ENCODE results near the gene C9orf78.

C9orf78 gene

GRCh38 chr9:129845373-129845772 is 10.3 kb upstream of the C9orf78 start:
- no peak for DNase-seq (ENCODE audit: low spot score)

DNA sequence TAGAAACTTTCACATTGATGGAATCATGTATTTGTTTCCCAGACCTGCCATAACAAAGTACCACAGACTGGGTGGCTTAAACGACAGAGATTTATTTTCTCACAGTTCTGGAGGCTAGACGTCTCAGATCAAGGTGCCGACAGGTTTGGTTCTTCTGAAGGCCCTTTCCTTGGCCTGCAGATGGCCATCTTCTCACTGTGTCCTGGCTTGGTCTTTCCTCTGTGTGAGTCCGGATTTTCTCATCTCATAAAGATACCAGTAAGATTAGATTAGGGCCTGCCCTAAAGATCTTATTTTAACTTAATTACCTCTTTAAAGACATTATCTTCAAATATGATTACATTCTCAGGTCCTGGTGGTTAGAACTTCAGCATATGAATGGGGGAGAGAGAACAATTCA is 6.0 kb upstream of the C9orf78 start:
- DNase-seq (ENCODE audit: low spot score): peak; percentile 92

GRCh38 chr9:129840034-129840433 is 5.0 kb upstream of the C9orf78 start:
- no peak for DNase-seq (ENCODE audit: low spot score)

DNA sequence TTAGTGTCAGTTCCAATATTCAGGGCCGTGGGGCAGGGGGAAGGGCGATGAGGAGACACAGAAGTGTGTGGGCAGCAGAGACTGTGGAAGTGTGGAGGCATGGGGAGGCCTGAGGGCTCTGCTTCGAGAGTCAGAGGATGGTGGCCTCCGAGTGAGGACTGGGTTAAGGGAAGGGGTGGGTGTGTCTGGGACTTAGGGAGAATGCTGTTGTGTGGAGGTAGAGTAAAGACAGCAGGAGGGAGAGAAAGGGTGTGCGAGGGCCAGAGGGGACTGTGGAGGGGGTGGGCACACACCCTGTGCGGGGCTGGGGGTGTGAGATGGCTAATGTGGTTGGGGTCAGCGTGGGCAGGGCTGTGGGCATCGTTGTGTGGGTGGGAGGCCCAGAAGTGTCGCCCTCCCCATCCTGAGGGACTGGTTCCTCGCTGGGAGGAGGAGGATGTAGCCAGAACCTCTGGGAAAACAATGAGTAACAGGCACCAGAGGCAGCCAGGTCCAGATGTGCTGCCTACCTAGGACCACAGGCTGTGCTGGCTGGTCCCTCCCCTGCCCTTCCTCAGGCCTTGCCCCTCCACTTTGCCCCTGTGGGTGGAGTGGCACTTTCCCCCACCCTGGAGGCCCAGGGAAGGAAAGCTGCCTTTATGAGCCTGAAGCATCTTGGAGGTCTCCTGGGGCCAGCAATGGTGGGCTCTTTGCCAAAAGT is 4.4 kb upstream of the C9orf78 start:
- DNase-seq (ENCODE audit: low spot score): no peak

GRCh38 chr9:129838707-129839259 is 3.7 kb upstream of the C9orf78 start:
- no peak for DNase-seq (ENCODE audit: low spot score)

- DNase-seq (ENCODE audit: low spot score): no peak
These were observed 1.4 kb upstream of the C9orf78 start for GRCh38 chr9:129836311-129837007.

GRCh38 chr9:129835860-129836223 is 767 bp upstream of the C9orf78 start:
- DNase-seq (ENCODE audit: low spot score): no peak

DNA sequence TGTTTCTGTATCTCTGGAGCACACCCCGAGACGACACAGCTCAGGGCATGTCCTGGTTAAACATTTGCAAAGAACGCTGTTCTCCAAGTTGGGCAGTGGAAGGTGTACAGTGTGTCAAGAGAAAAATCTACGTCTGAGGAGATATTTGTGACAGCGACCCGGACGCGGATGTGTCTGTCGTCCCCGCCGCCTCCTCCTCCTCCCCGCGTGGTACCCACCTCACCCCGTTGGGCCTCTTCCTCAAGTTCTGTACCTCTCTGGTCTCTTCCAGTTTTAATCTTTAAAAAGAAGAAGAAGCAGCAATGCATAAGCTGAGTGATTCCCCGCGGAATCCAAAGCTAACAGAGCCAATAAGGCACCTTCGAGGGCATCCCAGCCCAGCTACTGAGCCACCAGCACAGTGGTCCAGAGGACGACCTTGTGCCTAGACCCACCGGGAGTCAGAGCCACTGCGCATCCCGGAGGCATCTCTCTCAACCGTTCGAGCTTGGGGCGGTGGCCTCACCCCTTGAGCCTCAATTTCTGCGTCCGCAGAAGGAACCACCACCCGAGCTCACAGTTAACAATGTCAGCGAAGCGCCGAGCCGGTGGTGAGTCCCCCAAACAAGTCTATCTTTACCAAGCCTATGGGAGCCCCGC is 467 bp downstream of the C9orf78 start:
- DNase-seq (ENCODE audit: low spot score): no peak

GRCh38 chr9:129832982-129833381 is 2.1 kb downstream of the C9orf78 start:
- DNase-seq (ENCODE audit: low spot score): no peak

DNA sequence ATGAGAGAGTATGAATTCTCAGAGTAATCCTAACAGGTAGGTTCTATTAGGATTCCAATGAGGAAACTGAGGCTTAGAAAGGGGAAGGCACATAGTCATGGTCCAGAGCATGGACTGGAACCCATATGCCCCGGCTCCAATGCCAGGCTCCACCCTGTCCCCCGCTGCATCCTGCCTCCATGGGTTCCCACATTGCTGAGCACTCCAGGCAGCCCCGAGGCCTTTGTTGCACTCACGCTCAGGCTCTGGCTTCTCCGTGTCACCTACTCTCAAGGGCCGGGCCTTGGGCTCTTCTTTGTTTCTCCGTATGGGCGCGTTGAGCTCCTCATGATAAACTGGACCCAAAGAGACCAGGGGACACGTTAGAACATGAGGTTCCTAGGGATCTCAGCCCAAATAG is 6.1 kb downstream of the C9orf78 start:
- no peak for DNase-seq (ENCODE audit: low spot score)

DNA sequence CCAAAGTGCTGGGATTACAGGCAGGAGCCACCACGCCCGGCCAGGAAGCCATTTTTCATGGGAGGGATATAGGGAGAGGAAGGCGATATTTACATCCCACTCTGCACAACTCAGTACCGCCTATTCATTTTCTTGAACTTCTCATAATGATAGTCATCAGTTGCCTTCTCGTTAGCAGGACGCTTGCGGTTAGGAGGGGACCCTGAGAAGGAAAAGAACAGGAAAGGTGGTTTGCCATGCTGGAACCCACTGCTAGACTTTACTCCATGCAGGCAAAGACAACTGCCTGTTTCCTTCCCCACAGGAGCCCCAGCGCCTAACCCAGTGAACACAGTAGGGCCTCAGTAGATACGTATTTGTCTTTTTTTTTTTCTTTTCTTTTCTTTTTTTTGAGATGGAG is 7.0 kb downstream of the C9orf78 start:
- no peak for DNase-seq (ENCODE audit: low spot score)

GRCh38 chr9:129826759-129827158 is 8.3 kb downstream of the C9orf78 start:
- DNase-seq (ENCODE audit: low spot score): no peak

DNA sequence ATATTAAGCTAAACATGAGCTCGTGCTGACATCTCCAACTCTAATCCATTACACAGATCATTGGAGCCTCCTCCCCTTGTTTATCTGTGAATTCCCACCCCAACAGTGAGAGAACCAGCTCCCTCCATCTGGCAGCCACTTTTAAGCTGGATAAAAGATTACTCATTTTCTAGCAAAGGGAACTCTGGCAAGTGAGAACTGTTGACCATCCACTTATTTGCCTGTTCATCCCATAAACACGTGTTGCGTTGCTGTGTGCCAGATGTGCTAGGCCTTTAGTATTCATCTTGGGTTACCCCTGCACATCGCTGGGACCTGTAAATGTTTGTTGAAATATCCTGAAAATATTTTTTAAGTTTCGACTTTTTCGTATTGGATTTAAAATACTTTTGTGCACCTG is 8.7 kb downstream of the C9orf78 start:
- DNase-seq (ENCODE audit: low spot score): no peak

GRCh38 chr9:129823935-129824601 is 11.0 kb downstream of the C9orf78 start, which contains the start of gene TOR1A:
Gene TOR1A (minus strand): TSS chr9:129824136. CDS start chr9:129824085, 51 bp downstream.
- peak; percentile 96 for DNase-seq (ENCODE audit: low spot score)

GRCh38 chr9:129823542-129823934 is 11.5 kb downstream of the C9orf78 start:
- DNase-seq (ENCODE audit: low spot score): no peak

DNA sequence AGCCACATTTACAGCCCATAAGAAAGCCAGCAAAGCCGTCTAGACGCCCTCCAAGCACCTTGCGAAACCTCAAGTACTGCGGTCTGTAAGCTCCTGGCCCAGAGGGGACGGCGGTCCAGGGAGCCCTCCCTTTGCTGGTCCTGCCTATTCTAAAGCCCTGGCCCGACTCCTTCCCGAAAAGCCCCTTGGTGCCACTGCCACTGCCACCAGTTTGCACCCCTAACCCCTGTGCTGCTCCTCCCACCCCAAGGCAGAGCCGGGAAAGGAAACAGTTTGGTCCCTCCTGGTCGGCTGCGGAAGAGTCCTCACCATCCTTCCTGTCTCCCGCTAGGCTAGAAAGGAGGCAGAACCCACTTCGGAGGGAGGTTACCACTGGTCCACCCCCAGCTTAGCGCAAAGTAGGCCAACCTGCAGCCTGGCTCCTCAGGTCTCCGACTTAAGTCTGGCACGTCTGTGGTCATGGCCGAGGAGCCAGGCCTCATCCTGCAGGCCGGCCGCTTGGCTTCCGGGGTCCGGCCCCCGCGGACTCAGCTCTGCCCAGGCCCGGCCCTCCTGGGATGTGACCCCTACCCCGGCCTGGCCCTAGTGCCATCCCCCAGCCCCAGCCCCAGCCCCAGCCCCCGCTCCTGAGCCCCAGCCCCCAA is 12.1 kb downstream of the C9orf78 start:
- no peak for DNase-seq (ENCODE audit: low spot score)

GRCh38 chr9:129816501-129817435 is 18.3 kb downstream of the C9orf78 start:
- no peak for DNase-seq (ENCODE audit: low spot score)

- DNase-seq (ENCODE audit: low spot score): no peak
These were observed 19.8 kb downstream of the C9orf78 start for GRCh38 chr9:129815278-129815677.

DNA sequence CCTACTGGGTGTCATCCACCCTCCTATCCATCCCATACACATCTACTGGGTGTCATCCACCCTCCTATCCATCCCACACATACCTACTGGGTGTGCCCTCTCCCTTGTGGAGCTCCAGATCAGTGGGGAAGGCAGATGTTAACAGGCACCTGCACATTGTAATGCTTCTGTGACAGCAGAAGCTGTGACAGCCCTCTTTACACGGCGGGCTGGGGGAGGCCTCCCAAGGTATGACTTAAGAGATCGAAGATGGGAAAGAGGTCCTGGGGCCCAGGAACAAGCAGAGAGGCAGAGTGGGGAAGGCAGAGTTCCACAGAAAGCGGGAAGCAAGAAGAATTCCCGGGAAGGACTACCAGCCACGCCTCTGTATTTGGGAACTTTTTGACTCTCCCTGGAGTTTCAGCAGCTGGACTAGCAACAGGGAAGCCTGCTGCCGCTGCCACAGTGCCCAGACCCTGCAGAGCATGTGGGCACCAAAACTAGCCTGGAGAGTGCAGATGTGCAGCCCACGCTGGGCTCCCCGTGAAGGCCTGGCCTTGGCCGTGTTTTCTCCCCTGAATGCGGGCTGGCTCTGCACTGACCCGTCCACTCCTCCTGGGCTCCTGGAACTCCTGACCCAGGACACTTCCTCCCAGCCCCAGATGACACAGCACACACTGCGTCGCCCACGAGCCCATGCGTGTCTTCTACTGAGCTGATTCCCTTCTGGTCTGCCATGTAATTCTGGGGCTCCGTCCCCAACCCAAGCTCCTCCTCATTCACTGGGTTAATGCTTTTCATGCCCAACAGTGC is 20.4 kb downstream of the C9orf78 start:
- no peak for DNase-seq (ENCODE audit: low spot score)

GRCh38 chr9:129813661-129814060 is 21.4 kb downstream of the C9orf78 start:
- DNase-seq (ENCODE audit: low spot score): no peak

All from SK-N-DZ (cell line).